Mucosa of rectum (tissue), 2 donors: ENCODE results near the gene MPV17L2.

Source experiments
- H3K27ac ChIP-seq, 2 donors: one replicate each; pipeline ENCODE4 v1.7.0; 2013; ENCODE audit warnings: inconsistent platforms in 2 of 2, low read depth in 2 of 2, low read length in 2 of 2
- H3K27me3 ChIP-seq, 2 donors: one replicate each; pipeline ENCODE4 v1.7.0; 2013; ENCODE audit warnings: low read length in 2 of 2; ENCODE audit not compliant: control insufficient read depth in 2 of 2, insufficient read depth in 2 of 2
- H3K36me3 ChIP-seq, 2 donors: one replicate each; pipeline ENCODE4 v1.7.0; 2013; ENCODE audit warnings: low read length in 2 of 2; ENCODE audit not compliant: control insufficient read depth in 2 of 2, insufficient read depth in 2 of 2
- H3K4me1 ChIP-seq, 2 donors: one replicate each; pipeline ENCODE4 v1.7.0; 2013; ENCODE audit warnings: low read length in 2 of 2, mild to moderate bottlenecking in 1 of 2; ENCODE audit not compliant: control insufficient read depth in 2 of 2, insufficient read depth in 2 of 2
- H3K4me3 ChIP-seq, 2 donors: one replicate each; pipeline ENCODE4 v1.7.0; 2013; ENCODE audit warnings: low read length in 2 of 2
- H3K9ac ChIP-seq, 2 donors: one replicate each; pipeline ENCODE4 v1.7.0; 2013; ENCODE audit warnings: low read length in 2 of 2, low read depth in 1 of 2, mild to moderate bottlenecking in 1 of 2
- H3K9me3 ChIP-seq, 2 donors: one replicate each; pipeline ENCODE4 v1.7.0; 2013; ENCODE audit warnings: low read length in 2 of 2; ENCODE audit not compliant: control insufficient read depth in 2 of 2
- donor health status: healthy.
- donor health status: Normal muscosa, but diverticular disease.

MPV17L2 gene

GRCh38 chr19:18214779-18215433 is 21.9 kb downstream of the MPV17L2 start:
- Histone ChIP-seq H3K4me3 (no peak overlapping the region), H3K27me3 (no peaks in the 10 kb centered on the region), H3K9me3 (no peaks in the 10 kb centered on the region), H3K9ac (no peak overlapping the region), H3K4me1 (no peaks in the 10 kb centered on the region), H3K36me3 (no peaks in the 10 kb centered on the region), H3K27ac (no peak overlapping the region)

DNA sequence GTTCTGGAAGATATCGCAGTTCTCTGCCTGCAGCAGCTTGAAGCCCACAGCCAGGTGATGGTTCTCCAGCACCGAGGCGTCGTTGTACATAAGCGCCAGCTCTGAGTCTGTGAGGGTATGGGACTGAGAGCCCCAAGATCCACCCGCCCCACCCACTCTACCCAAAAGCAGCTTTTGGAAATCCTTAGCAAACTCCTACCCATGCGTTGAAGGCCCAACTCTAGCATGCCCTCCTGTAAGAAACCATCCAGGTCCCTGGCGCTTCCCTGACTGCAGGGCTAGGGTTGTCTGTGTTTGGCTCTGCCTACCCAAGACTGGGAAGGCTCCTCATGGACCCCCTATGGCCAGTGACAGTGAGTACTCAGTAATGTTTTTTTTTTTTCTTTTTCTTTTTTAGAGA is 23.8 kb downstream of the MPV17L2 start:
- no peaks in the 10 kb centered on the region for H3K4me1 ChIP-seq
- no peaks in the 10 kb centered on the region for H3K27me3 ChIP-seq
- no peak overlapping the region for H3K27ac ChIP-seq
- no peak overlapping the region for H3K4me3 ChIP-seq
- no peaks in the 10 kb centered on the region for H3K9me3 ChIP-seq
- no peak overlapping the region for H3K9ac ChIP-seq
- no peaks in the 10 kb centered on the region for H3K36me3 ChIP-seq

GRCh38 chr19:18218159-18218558 is 25.1 kb downstream of the MPV17L2 start:
- Histone ChIP-seq H3K36me3 (no peaks in the 10 kb centered on the region), H3K4me1 (no peaks in the 10 kb centered on the region)

GRCh38 chr19:18218600-18218999 is 25.6 kb downstream of the MPV17L2 start:
- Histone ChIP-seq H3K4me1 (no peaks in the 10 kb centered on the region), H3K36me3 (no peaks in the 10 kb centered on the region), H3K4me3 (no peak overlapping the region), H3K9ac (no peak overlapping the region), H3K27ac (no peak overlapping the region), H3K27me3 (peaks cover 0 to 4% of the 10 kb centered on the region in 2 donors), H3K9me3 (no peaks in the 10 kb centered on the region)

More at GRCh38 chr19:18218159-18218558, 25.1 kb downstream of the MPV17L2 start:
- no peaks in the 10 kb centered on the region for H3K9me3 ChIP-seq
- no peak overlapping the region for H3K27ac ChIP-seq
- H3K4me3 ChIP-seq = no peak overlapping the region
- no peak overlapping the region for H3K9ac ChIP-seq
- peaks cover 0 to 4% of the 10 kb centered on the region in 2 donors for H3K27me3 ChIP-seq

- Histone ChIP-seq H3K4me3 (no peak overlapping the region), H3K36me3 (no peaks in the 10 kb centered on the region), H3K27me3 (peaks cover 5 to 7% of the 10 kb centered on the region in 2 donors), H3K27ac (no peak overlapping the region), H3K4me1 (peaks cover 4 to 10% of the 10 kb centered on the region in 2 donors), H3K9ac (no peak overlapping the region), H3K9me3 (no peaks in the 10 kb centered on the region)
Observed at GRCh38 chr19:18219911-18220631, 27.1 kb downstream of the MPV17L2 start.

- Histone ChIP-seq H3K9ac (no peak overlapping the region), H3K9me3 (no peaks in the 10 kb centered on the region), H3K27me3 (peaks cover 12 to 13% of the 10 kb centered on the region in 2 donors), H3K36me3 (no peaks in the 10 kb centered on the region), H3K4me1 (peaks cover 4 to 11% of the 10 kb centered on the region in 2 donors), H3K4me3 (no peak overlapping the region), H3K27ac (no peak overlapping the region)
Observed at GRCh38 chr19:18220632-18221275, 27.7 kb downstream of the MPV17L2 start.

DNA sequence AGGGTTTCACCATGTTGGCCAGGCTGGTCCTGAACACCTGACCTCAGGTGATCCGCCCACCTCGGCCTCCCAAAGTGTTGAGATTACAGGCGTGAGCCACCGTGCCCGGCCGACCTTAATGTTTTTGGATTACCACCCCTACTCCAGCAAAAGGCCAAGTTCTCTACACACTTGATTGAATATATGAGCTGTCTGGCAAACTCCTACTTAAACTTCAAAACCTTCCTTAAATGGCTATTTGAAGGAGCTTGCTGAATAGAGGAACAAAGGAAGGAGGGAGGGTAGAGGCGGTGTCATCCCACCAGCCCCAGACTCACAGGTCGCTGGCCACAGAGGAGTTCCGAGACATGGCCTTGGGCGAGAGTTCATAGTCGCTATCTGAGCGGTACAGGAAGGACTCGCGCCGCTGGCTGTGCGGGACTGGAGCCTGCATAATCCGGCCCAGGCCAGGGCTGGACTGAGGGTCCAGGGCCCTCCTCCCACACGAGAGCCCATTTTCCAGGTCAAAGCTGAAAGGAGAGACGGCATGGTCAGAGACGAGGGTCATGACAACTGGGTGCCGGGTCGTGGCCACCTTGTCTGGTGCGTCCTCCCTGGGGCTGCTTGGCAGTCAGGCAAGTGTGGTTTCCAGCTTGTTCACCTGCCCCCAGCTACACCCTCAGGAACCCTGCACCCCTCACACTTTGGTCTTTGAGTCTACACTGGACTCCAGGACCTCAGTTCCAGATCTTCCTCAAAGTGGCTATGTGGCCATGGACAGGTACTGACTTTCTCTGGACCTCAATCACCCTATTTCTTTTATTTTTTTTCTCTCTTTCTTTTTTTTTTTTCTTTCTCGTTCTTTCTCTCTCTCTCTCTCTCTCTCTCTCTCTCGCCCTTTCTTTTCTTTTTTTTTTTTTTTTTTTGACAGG is 29.1 kb downstream of the MPV17L2 start:
- no peak overlapping the region for H3K9ac ChIP-seq

GRCh38 chr19:18223860-18224524 is 31.0 kb downstream of the MPV17L2 start:
- Histone ChIP-seq H3K27me3 (peaks cover 14 to 22% of the 10 kb centered on the region in 2 donors), H3K36me3 (no peaks in the 10 kb centered on the region), H3K27ac (no peak overlapping the region), H3K4me1 (peaks cover 4 to 11% of the 10 kb centered on the region in 2 donors), H3K4me3 (peak overlapping the region; percentile 62 to 83), H3K9me3 (no peaks in the 10 kb centered on the region), H3K9ac (peak overlapping the region; percentile 42 to 60)

More for the DNA sequence above, 29.1 kb downstream of the MPV17L2 start:
- no peak overlapping the region for H3K4me3 ChIP-seq
- peaks cover 4 to 11% of the 10 kb centered on the region in 2 donors for H3K4me1 ChIP-seq
- no peaks in the 10 kb centered on the region for H3K36me3 ChIP-seq
- H3K9me3 ChIP-seq = no peaks in the 10 kb centered on the region
- no peak overlapping the region for H3K27ac ChIP-seq
- H3K27me3 ChIP-seq = peaks cover 14 to 20% of the 10 kb centered on the region in 2 donors
